Kidney (tissue), 14 donors: ENCODE results near the gene FAM81A. TPM values are rescaled to one million over a fixed set of nuclear protein-coding genes. Genes with fewer than 3 reads are reported as not detected.

Source experiments
- DNase-seq, 5 donors: peaks; one replicate each; pipeline ENCODE4 v3.0.0-alpha.2; 2013 to 2020
- FAIRE-seq: peaks from 2 replicates; lab custom pipeline; 2012; peaks lifted over from hg19 to GRCh38; lab: Jason Lieb, UNC
- H3K27ac ChIP-seq, 2 donors: one replicate each; pipeline ENCODE4 v1.7.0; 2013; ENCODE audit warnings: low read depth in 2 of 2, low read length in 2 of 2, inconsistent platforms in 1 of 2
- H3K27me3 ChIP-seq: one replicate; pipeline ENCODE4 v1.7.1; 2013; ENCODE audit warnings: low read length, inconsistent platforms; ENCODE audit not compliant: control insufficient read depth, insufficient read depth
- H3K36me3 ChIP-seq, 3 donors: one replicate each; pipeline versions ENCODE4 v1.7.0 to v1.7.1; 2013; ENCODE audit warnings: low read length in 3 of 3, control low read depth in 1 of 3, inconsistent platforms in 1 of 3; ENCODE audit not compliant: insufficient read depth in 3 of 3, control insufficient read depth in 2 of 3
- H3K4me1 ChIP-seq, 3 donors: one replicate each; pipeline versions ENCODE4 v1.7.0 to v1.7.1; 2013; ENCODE audit warnings: low read length in 3 of 3, inconsistent platforms in 1 of 3, low read depth in 1 of 3; ENCODE audit not compliant: control insufficient read depth in 2 of 3, insufficient read depth in 2 of 3
- H3K4me3 ChIP-seq, 3 donors: one replicate each; pipeline versions ENCODE4 v1.7.0 to v1.8.1; 2013; ENCODE audit warnings: low read length in 3 of 3, control low read depth in 1 of 3, inconsistent platforms in 1 of 3
- H3K9ac ChIP-seq, 3 donors: one replicate each; pipeline versions ENCODE4 v1.7.0 to v1.7.1; 2013; ENCODE audit warnings: low read length in 3 of 3, control low read depth in 1 of 3, inconsistent platforms in 1 of 3
- H3K9me3 ChIP-seq, 3 donors: one replicate each; pipeline versions ENCODE4 v1.7.0 to v1.7.1; 2013; ENCODE audit warnings: low read length in 3 of 3, control low read depth in 1 of 3, inconsistent platforms in 1 of 3; ENCODE audit not compliant: control insufficient read depth in 2 of 3, insufficient read depth in 1 of 3
- CTCF ChIP-seq: IDR thresholded peaks from 3 replicates; pipeline ENCODE4 v1.5.1; 2012; ENCODE audit warnings: mild to moderate bottlenecking, moderate library complexity, borderline replicate concordance; ENCODE audit not compliant: insufficient read depth; ENCODE audit errors: extremely low read depth
- intact Hi-C: fragments of 100-400 bp; cut with DNase I; formaldehyde crosslinking; loops from one replicate; pipeline ENCODE4 v1.11.1; 2022
- polyA plus RNA-seq: library from polyadenylated mRNA; stranded (reverse); fragments of 350-450 nt; fragmentation: Illumina TruSeq; extraction: RNeasy Lipid Tissue Mini Kit (QIAGEN cat#74804); gene quantifications from one replicate; pipeline ENCODE4 v1.2.3, GENCODE V29; 2014; ENCODE audit warnings: low read depth, low replicate concordance; ENCODE audit not compliant: insufficient read depth
- total RNA-seq: library from RNA; stranded (reverse); fragmentation: NEBNext Ultra II Directional; extraction: Animal tissue kit (Norgen Biotek cat#: 25700); gene quantifications from one replicate; pipeline ENCODE4 v1.2.1, GENCODE V29; 2021
- donor health status: control.
- donor health status: control.
- donor health status: control.
- donor health status: control.
- donor health status: control.
- donor health status: DM: yes; HTN: yes; CAD: no.
- donor health status: Normal renal cell carcinoma (clear cell type).

FAM81A gene
- total and polyA plus RNA-seq, 2 donors from 2014 or later = 10.4 TPM

GRCh38 chr15:59401824-59402569 is 36.0 kb upstream of the FAM81A start:
- Histone ChIP-seq H3K4me3 (no peak overlapping the region), H3K27ac (no peak overlapping the region), H3K9me3 (no peaks in the 10 kb centered on the region), H3K27me3 (no peaks in the 10 kb centered on the region), H3K36me3 (no peaks in the 10 kb centered on the region), H3K4me1 (no peaks in the 10 kb centered on the region), H3K9ac (no peak overlapping the region)
- FAIRE-seq (no peak), DNase-seq (peak in 3 of 5 donors; percentile 18 to 59 (median 54))
- intact Hi-C loops = no loop called here
- TF ChIP-seq CTCF = no peak

- H3K4me3 ChIP-seq = no peak overlapping the region
- peaks cover 0 to 2% (median 0%) of the 10 kb centered on the region in 3 donors for H3K4me1 ChIP-seq
- H3K36me3 ChIP-seq = no peaks in the 10 kb centered on the region
- FAIRE-seq = no peak
- no peak overlapping the region for H3K9ac ChIP-seq
- H3K9me3 ChIP-seq = no peaks in the 10 kb centered on the region
- H3K27me3 ChIP-seq = no peaks in the 10 kb centered on the region
- TF ChIP-seq CTCF = no peak
- H3K27ac ChIP-seq = no peak overlapping the region
- no peak for DNase-seq
- intact Hi-C loops = no loop called here
These were observed 32.9 kb upstream of the FAM81A start for GRCh38 chr15:59405079-59405478.

- H3K27me3 ChIP-seq = no peaks in the 10 kb centered on the region
- H3K4me1 ChIP-seq = peaks cover 2 to 8% (median 3%) of the 10 kb centered on the region in 3 donors
- FAIRE-seq = no peak
- no peak overlapping the region for H3K9ac ChIP-seq
- TF ChIP-seq CTCF = no peak
- intact Hi-C loops = no loop called here
- H3K36me3 ChIP-seq = no peaks in the 10 kb centered on the region
- no peaks in the 10 kb centered on the region for H3K9me3 ChIP-seq
- H3K4me3 ChIP-seq = no peak overlapping the region
- no peak overlapping the region for H3K27ac ChIP-seq
- no peak for DNase-seq
These were observed 31.5 kb upstream of the FAM81A start for GRCh38 chr15:59406446-59406845.
